K562 (cell line): ENCODE results near the gene SAP25. TPM values are rescaled to one million over a fixed set of nuclear protein-coding genes. Genes with fewer than 3 reads are reported as not detected.

ENCODE experiments used
- ARHGAP35 ChIP-seq: fragments of 450-650 bp; IDR thresholded peaks from 2 replicates; pipeline ENCODE4 v1.6.1; 2018; ENCODE audit not compliant: partially characterized antibody
- HMG20A ChIP-seq: fragments of 450-650 bp; formaldehyde crosslinking; conservative IDR thresholded peaks from 2 replicates; pipeline ENCODE4 v1.4.0; 2020; ENCODE audit warnings: mild to moderate bottlenecking, mixed read lengths
- HMG20B ChIP-seq: fragments of 250-450 bp; sonication (Bioruptor Pico); IDR thresholded peaks from 2 replicates; pipeline ENCODE4 v1.5.0; 2021; ENCODE audit warnings: mild to moderate bottlenecking
- KHSRP ChIP-seq: fragments of 450-650 bp; IDR thresholded peaks from 2 replicates; pipeline ENCODE4 v1.6.1; 2017
- PTBP1 ChIP-seq: fragments of 200-400 bp; formaldehyde crosslinking; IDR thresholded peaks from 2 replicates; pipeline ENCODE4 v1.6.1; 2017; ENCODE audit warnings: low read depth, low read length
- SAFB ChIP-seq: fragments of 200-400 bp; formaldehyde crosslinking; IDR thresholded peaks from 2 replicates; pipeline ENCODE4 v1.6.1; 2017; ENCODE audit warnings: low read depth, low read length, borderline replicate concordance
- ZFP36 ChIP-seq: fragments of 150-350 bp; IDR thresholded peaks from 2 replicates; pipeline ENCODE4 v1.6.1; 2018; ENCODE audit warnings: low read length, low read depth; ENCODE audit not compliant: partially characterized antibody
- ZNF133 ChIP-seq: fragments of 250-450 bp; sonication (Bioruptor Pico); IDR thresholded peaks from 2 replicates; pipeline ENCODE4 v1.4.0; 2020; ENCODE audit warnings: mild to moderate bottlenecking
- ZNF316 ChIP-seq: fragments of 450-650 bp; IDR thresholded peaks from 2 replicates; pipeline ENCODE4 v1.6.1; 2016
- ZNF431 ChIP-seq: sonication (generic); formaldehyde crosslinking; IDR thresholded peaks from 2 replicates; pipeline ENCODE4 v1.8.0; 2022; ENCODE audit warnings: mild to moderate bottlenecking, missing genetic modification reagents
- ZNF57 ChIP-seq: fragments of 450-650 bp; formaldehyde crosslinking; IDR thresholded peaks from 2 replicates; pipeline ENCODE4 v1.4.0; 2020; ENCODE audit warnings: mild to moderate bottlenecking, moderate library complexity
- ZNF717 ChIP-seq: fragments of 250-450 bp; sonication (Bioruptor Pico); IDR thresholded peaks from 2 replicates; pipeline ENCODE4 v1.5.0; 2021
- ZSCAN29 ChIP-seq: fragments of 450-650 bp; IDR thresholded peaks from 2 replicates; pipeline ENCODE4 v1.6.1; 2017
- polyA plus RNA-seq, 8 experiments: library from polyadenylated mRNA; depleted of rRNA in 4 of 8; stranded (reverse) in 5 of 8; unstranded in 3 of 8; fragments of >200 nt; fragmentation: Nextera tagmentation in 2 of 8; fragmentation: Illumina TruSeq in 1 of 8; extraction: Ambion mirVana in 2 of 8; extraction: Trizol in 1 of 8; gene quantifications; 2 replicates each; pipeline versions ENCODE4 v1.2.1 to v1.2.3, GENCODE V29; 2011 to 2014; ENCODE audit warnings: inconsistent platforms in 1 of 8, missing spikeins in 1 of 8
- total RNA-seq, 7 experiments: library from RNA; depleted of rRNA in 6 of 7; stranded (reverse); fragments of >200 nt in 6 of 7; fragmentation: Illumina TruSeq in 2 of 7; extraction: Trizol in 2 of 7; gene quantifications; 2 replicates each; pipeline versions ENCODE4 v1.2.1 to v1.2.3, GENCODE V29; 2011 to 2021; ENCODE audit warnings: low replicate concordance in 1 of 7
- TF ChIP-seq, protein P1 (sequence below): fragments of 450-650 bp; IDR thresholded peaks from 2 replicates; pipeline ENCODE4 v1.6.1; 2016; ENCODE audit warnings: low read depth
- TF ChIP-seq, protein P2 (sequence below): sonication (generic); formaldehyde crosslinking; IDR thresholded peaks from 2 replicates; pipeline ENCODE4 v1.8.0; 2022; ENCODE audit warnings: missing genetic modification reagents, mild to moderate bottlenecking, moderate library complexity, borderline replicate concordance
- TF ChIP-seq, protein P3 (sequence below): fragments of 250-450 bp; sonication (Bioruptor Pico); IDR thresholded peaks from 2 replicates; pipeline ENCODE4 v1.4.0; 2020; ENCODE audit warnings: mild to moderate bottlenecking, moderate library complexity
- TF ChIP-seq, protein P4 (sequence below): fragments of 450-650 bp; formaldehyde crosslinking; IDR thresholded peaks from 2 replicates; pipeline ENCODE4 v1.4.0; 2022; ENCODE audit warnings: missing genetic modification characterization

Gene SAP25
- total and polyA plus RNA-seq, 9 of the 15 experiments (the other 6 are each of a cell fraction or from before 2014, with no cell fraction given) = 0.13 to 5.3 (median 0.78) TPM; not detected in 1

DNA sequence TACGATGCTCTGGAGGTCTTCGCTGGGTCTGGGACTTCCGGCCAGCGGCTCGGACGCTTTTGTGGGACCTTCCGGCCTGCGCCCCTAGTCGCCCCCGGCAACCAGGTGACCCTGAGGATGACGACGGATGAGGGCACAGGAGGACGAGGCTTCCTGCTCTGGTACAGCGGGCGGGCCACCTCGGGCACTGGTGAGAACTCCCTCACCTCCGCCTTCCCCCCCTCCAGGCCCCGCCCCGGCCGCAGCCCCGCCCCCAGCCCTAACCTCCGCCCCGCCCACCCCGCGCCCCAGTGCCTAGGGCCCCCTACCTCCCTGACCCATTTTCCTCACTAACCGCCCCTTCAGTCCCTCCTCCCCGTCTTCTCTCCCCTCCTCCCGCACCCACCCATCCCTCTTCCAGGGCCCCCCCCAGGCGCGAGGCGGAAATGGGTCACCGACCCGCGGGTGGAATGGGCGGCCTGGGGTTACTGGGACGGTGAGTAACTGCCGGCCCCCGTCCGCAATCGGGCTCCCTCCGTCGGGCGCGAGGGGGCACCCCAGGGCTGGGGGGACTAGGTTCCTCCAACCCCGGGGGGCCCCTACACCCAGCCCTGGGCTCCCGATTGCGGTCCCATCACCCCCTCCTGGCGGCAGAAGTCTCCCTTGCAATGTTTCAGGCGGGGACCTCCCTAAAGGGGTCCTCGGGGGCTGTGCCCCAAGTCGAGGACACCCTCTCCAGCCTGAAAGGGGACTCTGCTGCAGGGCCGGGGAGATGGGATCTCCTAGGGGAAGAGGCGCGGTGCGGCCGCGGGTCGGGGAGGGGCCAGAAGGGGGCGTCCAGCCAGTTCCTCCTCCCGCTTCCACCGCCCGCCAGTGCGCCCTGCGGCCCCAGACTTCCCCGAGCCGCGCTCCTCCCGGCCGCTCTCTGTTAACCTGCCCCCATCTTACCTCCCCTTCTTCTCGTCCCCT lies 30.6 kb upstream of the SAP25 start (continued):
- TF ChIP-seq, protein P1, sequence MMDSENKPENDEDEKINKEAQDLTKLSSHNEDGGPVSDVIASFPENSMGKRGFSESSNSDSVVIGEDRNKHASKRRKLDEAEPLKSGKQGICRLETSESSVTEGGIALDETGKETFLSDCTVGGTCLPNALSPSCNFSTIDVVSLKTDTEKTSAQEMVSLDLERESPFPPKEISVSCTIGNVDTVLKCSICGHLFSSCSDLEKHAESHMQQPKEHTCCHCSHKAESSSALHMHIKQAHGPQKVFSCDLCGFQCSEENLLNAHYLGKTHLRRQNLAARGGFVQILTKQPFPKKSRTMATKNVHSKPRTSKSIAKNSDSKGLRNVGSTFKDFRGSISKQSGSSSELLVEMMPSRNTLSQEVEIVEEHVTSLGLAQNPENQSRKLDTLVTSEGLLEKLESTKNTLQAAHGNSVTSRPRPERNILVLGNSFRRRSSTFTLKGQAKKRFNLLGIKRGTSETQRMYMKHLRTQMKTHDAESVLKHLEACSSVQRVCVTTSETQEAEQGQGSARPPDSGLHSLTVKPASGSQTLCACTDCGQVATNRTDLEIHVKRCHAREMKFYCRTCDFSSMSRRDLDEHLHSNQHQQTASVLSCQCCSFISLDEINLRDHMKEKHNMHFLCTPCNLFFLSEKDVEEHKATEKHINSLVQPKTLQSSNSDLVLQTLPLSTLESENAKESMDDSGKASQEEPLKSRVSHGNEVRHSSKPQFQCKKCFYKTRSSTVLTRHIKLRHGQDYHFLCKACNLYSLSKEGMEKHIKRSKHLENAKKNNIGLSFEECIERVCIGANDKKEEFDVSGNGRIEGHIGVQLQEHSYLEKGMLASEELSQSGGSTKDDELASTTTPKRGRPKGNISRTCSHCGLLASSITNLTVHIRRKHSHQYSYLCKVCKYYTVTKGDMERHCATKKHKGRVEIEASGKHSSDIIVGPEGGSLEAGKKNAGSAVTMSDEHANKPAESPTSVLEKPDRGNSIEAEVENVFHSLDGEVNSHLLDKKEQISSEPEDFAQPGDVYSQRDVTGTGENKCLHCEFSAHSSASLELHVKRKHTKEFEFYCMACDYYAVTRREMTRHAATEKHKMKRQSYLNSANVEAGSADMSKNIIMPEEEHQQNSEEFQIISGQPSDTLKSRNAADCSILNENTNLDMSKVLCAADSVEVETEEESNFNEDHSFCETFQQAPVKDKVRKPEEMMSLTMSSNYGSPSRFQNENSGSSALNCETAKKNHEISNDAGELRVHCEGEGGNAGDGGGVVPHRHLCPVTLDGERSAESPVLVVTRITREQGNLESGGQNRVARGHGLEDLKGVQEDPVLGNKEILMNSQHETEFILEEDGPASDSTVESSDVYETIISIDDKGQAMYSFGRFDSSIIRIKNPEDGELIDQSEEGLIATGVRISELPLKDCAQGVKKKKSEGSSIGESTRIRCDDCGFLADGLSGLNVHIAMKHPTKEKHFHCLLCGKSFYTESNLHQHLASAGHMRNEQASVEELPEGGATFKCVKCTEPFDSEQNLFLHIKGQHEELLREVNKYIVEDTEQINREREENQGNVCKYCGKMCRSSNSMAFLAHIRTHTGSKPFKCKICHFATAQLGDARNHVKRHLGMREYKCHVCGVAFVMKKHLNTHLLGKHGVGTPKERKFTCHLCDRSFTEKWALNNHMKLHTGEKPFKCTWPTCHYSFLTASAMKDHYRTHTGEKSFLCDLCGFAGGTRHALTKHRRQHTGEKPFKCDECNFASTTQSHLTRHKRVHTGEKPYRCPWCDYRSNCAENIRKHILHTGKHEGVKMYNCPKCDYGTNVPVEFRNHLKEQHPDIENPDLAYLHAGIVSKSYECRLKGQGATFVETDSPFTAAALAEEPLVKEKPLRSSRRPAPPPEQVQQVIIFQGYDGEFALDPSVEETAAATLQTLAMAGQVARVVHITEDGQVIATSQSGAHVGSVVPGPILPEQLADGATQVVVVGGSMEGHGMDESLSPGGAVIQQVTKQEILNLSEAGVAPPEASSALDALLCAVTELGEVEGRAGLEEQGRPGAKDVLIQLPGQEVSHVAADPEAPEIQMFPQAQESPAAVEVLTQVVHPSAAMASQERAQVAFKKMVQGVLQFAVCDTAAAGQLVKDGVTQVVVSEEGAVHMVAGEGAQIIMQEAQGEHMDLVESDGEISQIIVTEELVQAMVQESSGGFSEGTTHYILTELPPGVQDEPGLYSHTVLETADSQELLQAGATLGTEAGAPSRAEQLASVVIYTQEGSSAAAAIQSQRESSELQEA = 0 out of 2 replicates have a peak, but pooled peaks have one; percentile 19
- TF ChIP-seq ZNF717 (CRISPR knock-in tag) (no peak), HMG20A (CRISPR knock-in tag) (no peak), ZNF431 (CRISPR knock-in tag) (peak; percentile 33; the same call in 1 of the 2 replicates), SAFB (no peak), ZNF57 (CRISPR knock-in tag) (no peak), ZNF133 (CRISPR knock-in tag) (no peak), ZNF316 (0 out of 2 replicates have a peak, but pooled peaks have one; percentile 19), ZSCAN29 (no peak), KHSRP (no peak), ARHGAP35 (no peak), ZFP36 (no peak), PTBP1 (no peak), HMG20B (CRISPR knock-in tag) (peak; percentile 97)
- TF ChIP-seq, protein P2, sequence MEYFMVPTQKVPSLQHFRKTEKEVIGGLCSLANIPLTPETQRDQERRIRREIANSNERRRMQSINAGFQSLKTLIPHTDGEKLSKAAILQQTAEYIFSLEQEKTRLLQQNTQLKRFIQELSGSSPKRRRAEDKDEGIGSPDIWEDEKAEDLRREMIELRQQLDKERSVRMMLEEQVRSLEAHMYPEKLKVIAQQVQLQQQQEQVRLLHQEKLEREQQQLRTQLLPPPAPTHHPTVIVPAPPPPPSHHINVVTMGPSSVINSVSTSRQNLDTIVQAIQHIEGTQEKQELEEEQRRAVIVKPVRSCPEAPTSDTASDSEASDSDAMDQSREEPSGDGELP = peak; percentile 71; the same call in 1 of the 2 replicates
- TF ChIP-seq, protein P3, sequence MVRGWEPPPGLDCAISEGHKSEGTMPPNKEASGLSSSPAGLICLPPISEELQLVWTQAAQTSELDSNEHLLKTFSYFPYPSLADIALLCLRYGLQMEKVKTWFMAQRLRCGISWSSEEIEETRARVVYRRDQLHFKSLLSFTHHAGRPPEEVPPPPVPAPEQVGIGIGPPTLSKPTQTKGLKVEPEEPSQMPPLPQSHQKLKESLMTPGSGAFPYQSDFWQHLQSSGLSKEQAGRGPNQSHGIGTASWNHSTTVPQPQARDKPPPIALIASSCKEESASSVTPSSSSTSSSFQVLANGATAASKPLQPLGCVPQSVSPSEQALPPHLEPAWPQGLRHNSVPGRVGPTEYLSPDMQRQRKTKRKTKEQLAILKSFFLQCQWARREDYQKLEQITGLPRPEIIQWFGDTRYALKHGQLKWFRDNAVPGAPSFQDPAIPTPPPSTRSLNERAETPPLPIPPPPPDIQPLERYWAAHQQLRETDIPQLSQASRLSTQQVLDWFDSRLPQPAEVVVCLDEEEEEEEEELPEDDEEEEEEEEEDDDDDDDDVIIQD (CRISPR knock-in tag) = no peak
- TF ChIP-seq, protein P4, sequence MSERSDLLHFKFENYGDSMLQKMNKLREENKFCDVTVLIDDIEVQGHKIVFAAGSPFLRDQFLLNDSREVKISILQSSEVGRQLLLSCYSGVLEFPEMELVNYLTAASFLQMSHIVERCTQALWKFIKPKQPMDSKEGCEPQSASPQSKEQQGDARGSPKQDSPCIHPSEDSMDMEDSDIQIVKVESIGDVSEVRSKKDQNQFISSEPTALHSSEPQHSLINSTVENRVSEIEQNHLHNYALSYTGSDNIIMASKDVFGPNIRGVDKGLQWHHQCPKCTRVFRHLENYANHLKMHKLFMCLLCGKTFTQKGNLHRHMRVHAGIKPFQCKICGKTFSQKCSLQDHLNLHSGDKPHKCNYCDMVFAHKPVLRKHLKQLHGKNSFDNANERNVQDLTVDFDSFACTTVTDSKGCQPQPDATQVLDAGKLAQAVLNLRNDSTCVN (CRISPR knock-in tag) = no peak
